IMR-90 (cell line): ENCODE data around the gene SLC25A15. TPM values are rescaled to one million over a fixed set of nuclear protein-coding genes. Genes with fewer than 3 reads are reported as not detected.
A peak's percentile ranks its signal among the peaks of the same experiment; 100 is the strongest.

Experiments
- ATAC-seq: fragments of 200-7000 bp; cut with Tn5 transposase; 2 replicates; pipeline ENCODE4 v1.9.1; 2020; ENCODE audit warnings: low read depth, mild to moderate bottlenecking, moderate library complexity
- BruUV-seq: library from RNA; stranded (reverse); fragments of 400-500 nt; replicated peaks from 2 replicates; lab custom pipeline; 2021; lab: Mats Ljungman, UMichigan
- CTCF ChIA-PET: fragments of 300-600 bp; formaldehyde crosslinking; extraction: SDS; loops from one replicate; lab custom pipeline; 2021; ENCODE audit warnings: antibody characterized with exemption; lab: Yijun Ruan, JAX
- POLR2A ChIA-PET: fragments of 300-600 bp; sonication (Branson Sonifier 250); formaldehyde crosslinking; loops from one replicate; lab custom pipeline; 2022; ENCODE audit warnings: antibody characterized with exemption; ENCODE audit not compliant: unreplicated experiment; lab: Charles Lee
- DNase-seq: peaks from one replicate; pipeline ENCODE4 v3.0.0; 2013
- H2AFZ ChIP-seq: replicated peaks from 2 replicates; pipeline ENCODE3; 2013; ENCODE audit warnings: low read length, mild to moderate bottlenecking; ENCODE audit not compliant: poor library complexity
- H2AK5ac ChIP-seq: 2 replicates; pipeline ENCODE4 v1.6.1; 2013; ENCODE audit warnings: low read depth, low read length, inconsistent platforms
- H2AK9ac ChIP-seq: replicated peaks from 2 replicates; pipeline ENCODE3; 2013; ENCODE audit warnings: mild to moderate bottlenecking, low read depth, low read length, moderate library complexity; ENCODE audit not compliant: poor library complexity
- H2BK120ac ChIP-seq: 2 replicates; pipeline ENCODE4 v1.6.1; 2013; ENCODE audit warnings: low read depth, low read length, inconsistent platforms
- H2BK15ac ChIP-seq: 3 replicates; pipeline ENCODE4 v1.6.1; 2013; ENCODE audit warnings: low read depth, low read length, inconsistent platforms
- H2BK20ac ChIP-seq: 2 replicates; pipeline ENCODE4 v1.6.1; 2013; ENCODE audit warnings: low read depth, mild to moderate bottlenecking, inconsistent platforms, low read length, moderate library complexity
- H2BK5ac ChIP-seq: 2 replicates; pipeline ENCODE4 v1.6.1; 2013; ENCODE audit warnings: mild to moderate bottlenecking, low read depth, low read length, inconsistent platforms; ENCODE audit not compliant: poor library complexity, severe bottlenecking
- H3K14ac ChIP-seq: replicated peaks from 2 replicates; pipeline ENCODE4 v1.6.1; 2013; ENCODE audit warnings: low read depth, low read length, inconsistent platforms
- H3K18ac ChIP-seq: 2 replicates; pipeline ENCODE4 v1.6.1; 2013; ENCODE audit warnings: low read depth, low read length, control low read depth
- H3K23ac ChIP-seq: 2 replicates; pipeline ENCODE4 v1.6.1; 2013; ENCODE audit warnings: low read depth, low read length, inconsistent platforms
- H3K27ac ChIP-seq: 2 replicates; pipeline ENCODE4 v1.5.1; 2013; ENCODE audit warnings: mild to moderate bottlenecking, control low read depth, low read length; ENCODE audit not compliant: insufficient read depth
- H3K27me3 ChIP-seq: 2 replicates; pipeline ENCODE4 v1.6.1; 2013; ENCODE audit warnings: low read length; ENCODE audit not compliant: control insufficient read depth, insufficient read depth
- H3K36me3 ChIP-seq: 2 replicates; pipeline ENCODE4 v1.6.1; 2013; ENCODE audit warnings: low read length, mixed read lengths; ENCODE audit not compliant: control insufficient read depth, insufficient read depth
- H3K4ac ChIP-seq: 2 replicates; pipeline ENCODE4 v1.6.1; 2013; ENCODE audit warnings: low read depth, low read length, inconsistent platforms
- H3K4me1 ChIP-seq: 2 replicates; pipeline ENCODE4 v1.6.1; 2013; ENCODE audit warnings: low read length, mixed read lengths; ENCODE audit not compliant: control insufficient read depth, insufficient read depth
- H3K4me2 ChIP-seq: 2 replicates; pipeline ENCODE4 v1.6.1; 2013; ENCODE audit warnings: low read depth, mild to moderate bottlenecking, control low read depth, low read length, moderate library complexity
- H3K4me3 ChIP-seq: 2 replicates; pipeline ENCODE4 v1.5.1; 2013; ENCODE audit warnings: low read depth, mild to moderate bottlenecking, control low read depth, low read length, moderate library complexity; ENCODE audit not compliant: insufficient read depth
- H3K56ac ChIP-seq: 2 replicates; pipeline ENCODE4 v1.6.1; 2013; ENCODE audit warnings: low read length, inconsistent platforms; ENCODE audit not compliant: insufficient read depth; ENCODE audit errors: extremely low read depth
- H3K79me1 ChIP-seq, 2 experiments: 2 replicates each; pipeline ENCODE4 v1.6.1; 2013; ENCODE audit warnings: low read length in 2 of 2, inconsistent platforms in 1 of 2, low read depth in 1 of 2
- H3K9ac ChIP-seq: 2 replicates; pipeline ENCODE4 v1.6.1; 2013; ENCODE audit warnings: low read depth, low read length, control low read depth
- H3K9me1 ChIP-seq: 2 replicates; pipeline ENCODE4 v1.6.1; 2013; ENCODE audit warnings: low read length, inconsistent platforms; ENCODE audit not compliant: insufficient read depth
- H3K9me3 ChIP-seq: 2 replicates; pipeline ENCODE4 v1.6.1; 2013; ENCODE audit warnings: low read length; ENCODE audit not compliant: control insufficient read depth, insufficient read depth
- H4K20me1 ChIP-seq: 2 replicates; pipeline ENCODE4 v1.6.1; 2013; ENCODE audit warnings: low read length, inconsistent platforms; ENCODE audit not compliant: insufficient read depth
- H4K5ac ChIP-seq: 2 replicates; pipeline ENCODE4 v1.6.1; 2013; ENCODE audit warnings: mild to moderate bottlenecking, low read depth, low read length, control low read depth
- H4K8ac ChIP-seq, 2 experiments: 2 replicates each; pipeline ENCODE4 v1.6.1; 2013; ENCODE audit warnings: low read depth in 2 of 2, low read length in 2 of 2, control low read depth in 1 of 2, inconsistent platforms in 1 of 2
- H4K91ac ChIP-seq: 2 replicates; pipeline ENCODE4 v1.6.1; 2013; ENCODE audit warnings: low read depth, low read length, inconsistent platforms; ENCODE audit not compliant: insufficient read depth
- BHLHE40 ChIP-seq: fragments of 150-350 bp; IDR thresholded peaks from 2 replicates; pipeline ENCODE4 v1.6.1; 2016; ENCODE audit warnings: mild to moderate bottlenecking, low read depth, low read length
- CEBPB ChIP-seq: IDR thresholded peaks from 2 replicates; pipeline ENCODE4 v1.6.1; 2012; ENCODE audit warnings: low read depth, low read length, improper control_type of control experiment
- CHD1 ChIP-seq: IDR thresholded peaks from 2 replicates; pipeline ENCODE4 v1.6.1; 2012; ENCODE audit warnings: low read depth, low read length, improper control_type of control experiment
- CTCF ChIP-seq: conservative IDR thresholded peaks from 2 replicates; pipeline ENCODE4 v1.5.1; 2012; ENCODE audit warnings: mild to moderate bottlenecking, low read depth, low read length, improper control_type of control experiment
- ELK1 ChIP-seq: fragments of 150-350 bp; IDR thresholded peaks from 2 replicates; pipeline ENCODE4 v1.6.1; 2016; ENCODE audit warnings: low read depth, mild to moderate bottlenecking, low read length, moderate library complexity, borderline replicate concordance
- FOS ChIP-seq: fragments of 150-350 bp; IDR thresholded peaks from 2 replicates; pipeline ENCODE4 v1.6.1; 2016; ENCODE audit warnings: low read depth, low read length
- MAFK ChIP-seq: IDR thresholded peaks from 2 replicates; pipeline ENCODE4 v1.6.1; 2012; ENCODE audit warnings: low read depth, low read length, improper control_type of control experiment
- MAZ ChIP-seq: IDR thresholded peaks from 2 replicates; pipeline ENCODE4 v1.6.1; 2012; ENCODE audit warnings: low read depth, mild to moderate bottlenecking, low read length, improper control_type of control experiment, moderate library complexity, borderline replicate concordance
- MXI1 ChIP-seq: IDR thresholded peaks from 2 replicates; pipeline ENCODE4 v1.6.1; 2012; ENCODE audit warnings: low read depth, mild to moderate bottlenecking, low read length, moderate library complexity, borderline replicate concordance
- NFE2L2 ChIP-seq: fragments of 150-350 bp; IDR thresholded peaks from 2 replicates; pipeline ENCODE4 v1.6.1; 2016; ENCODE audit warnings: low read depth, mild to moderate bottlenecking, low read length
- POLR2A ChIP-seq: IDR thresholded peaks from 2 replicates; pipeline ENCODE4 v1.6.1; 2012; ENCODE audit warnings: mild to moderate bottlenecking, low read depth, low read length
- RAD21 ChIP-seq: IDR thresholded peaks from 2 replicates; pipeline ENCODE4 v1.6.1; 2012; ENCODE audit warnings: low read length, improper control_type of control experiment
- RCOR1 ChIP-seq: IDR thresholded peaks from 2 replicates; pipeline ENCODE4 v1.6.1; 2012; ENCODE audit warnings: mild to moderate bottlenecking, low read length, improper control_type of control experiment; ENCODE audit not compliant: insufficient replicate concordance
- RFX5 ChIP-seq: IDR thresholded peaks from 2 replicates; pipeline ENCODE4 v1.8.0; 2012; ENCODE audit warnings: low read depth, mild to moderate bottlenecking, low read length, moderate library complexity
- SMC3 ChIP-seq: fragments of 150-350 bp; IDR thresholded peaks from 2 replicates; pipeline ENCODE4 v1.6.1; 2016; ENCODE audit warnings: low read depth, mild to moderate bottlenecking, antibody characterized with exemption, low read length, moderate library complexity
- WGBS, 2 experiments: methylation state at CpG; one replicate each; pipeline versions ENCODE4 v1.1.5 to v1.1.7; 2013; ENCODE audit warnings: missing lambda C conversion rate in 2 of 2; ENCODE audit not compliant: insufficient read length in 1 of 2; ENCODE audit errors: extremely low coverage in 2 of 2; 5-methylcytosine and 5-hydroxymethylcytosine counted together
- dilution Hi-C: fragments of 300-500 bp; cut with HindIII; formaldehyde crosslinking; loops from one replicate; pipeline ENCODE4 v1.14.3; 2018; ENCODE audit warnings: low sequenced_read_pairs; ENCODE audit not compliant: unreplicated experiment
- in situ Hi-C: fragments of 300-500 bp; cut with MboI; formaldehyde crosslinking; loops from 3 replicates; pipeline ENCODE4 v1.14.3; 2019; ENCODE audit warnings: low sequenced_read_pairs, inconsistent platforms, mixed read lengths
- intact Hi-C: fragments of 100-400 bp; cut with micrococcal nuclease; formaldehyde crosslinking; loops from 2 replicates; pipeline ENCODE4 v1.10.0; 2022
- polyA plus RNA-seq, 3 experiments: library from polyadenylated mRNA; depleted of rRNA; stranded (reverse); fragments of >200 nt; gene quantifications; 2 replicates each; pipeline ENCODE4 v1.2.3, GENCODE V29; 2012; ENCODE audit warnings: low replicate concordance in 1 of 3
- total RNA-seq: library from RNA; depleted of rRNA; stranded (reverse); fragments of >200 nt; gene quantifications from 2 replicates; pipeline ENCODE4 v1.2.3, GENCODE V29; 2012
- TF ChIP-seq, protein P1 (sequence below): fragments of 150-350 bp; IDR thresholded peaks from 2 replicates; pipeline ENCODE4 v1.6.1; 2017; ENCODE audit warnings: mild to moderate bottlenecking, antibody characterized with exemption, low read length, low read depth

The SLC25A15 gene
- total and polyA plus RNA-seq, 2 of the 4 experiments (the other 2 are of a cell fraction): 5.4 to 13.3 TPM

GRCh38 chr13:40758811-40759210 is 30.6 kb upstream of the SLC25A15 start:
- no peak overlapping the region for H3K9ac ChIP-seq
- in situ Hi-C loops (no loop called here), intact Hi-C loops (no loop called here), dilution Hi-C loops (no loop called here)
- no CpG with 5 or more reads among the region's 4 CpGs for WGBS, 2 experiments
- no peaks in the 10 kb centered on the region for H3K9me3 ChIP-seq
- peaks cover 8% of the 10 kb centered on the region for H3K36me3 ChIP-seq
- ChIA-PET CTCF (no interaction called here), POLR2A (no interaction called here)
- no peak overlapping the region for H2BK5ac ChIP-seq
- no peak overlapping the region for H4K91ac ChIP-seq
- no TSS peak for BruUV-seq
- H3K9me1 ChIP-seq: 0 out of 2 replicates have a peak, but pooled peaks cover 3% of the 10 kb centered on the region
- H2BK120ac ChIP-seq: no peak overlapping the region
- H3K4me1 ChIP-seq: peaks cover 8% of the 10 kb centered on the region
- no peak overlapping the region for H3K18ac ChIP-seq
- ATAC-seq (no peak), DNase-seq (peak; percentile 6)
- no peak overlapping the region for H3K56ac ChIP-seq
- H3K14ac ChIP-seq: no peak overlapping the region
- H2BK20ac ChIP-seq: no peak overlapping the region
- H3K27me3 ChIP-seq: no peaks in the 10 kb centered on the region
- H3K79me1 ChIP-seq: peaks cover 0 to 5% of the 10 kb centered on the region in 2 experiments; a peak in 2 of 4 replicates
- no peak overlapping the region for H2AK9ac ChIP-seq
- no peak overlapping the region for H2BK15ac ChIP-seq
- TF ChIP-seq CEBPB (no peak), NFE2L2 (no peak), RAD21 (no peak), RFX5 (no peak), MAZ (no peak), CTCF (no peak), MAFK (no peak), SMC3 (no peak), ELK1 (no peak), CHD1 (no peak), FOS (no peak), BHLHE40 (no peak), POLR2A (no peak), RCOR1 (no peak), MXI1 (no peak)
- TF ChIP-seq, protein P1, sequence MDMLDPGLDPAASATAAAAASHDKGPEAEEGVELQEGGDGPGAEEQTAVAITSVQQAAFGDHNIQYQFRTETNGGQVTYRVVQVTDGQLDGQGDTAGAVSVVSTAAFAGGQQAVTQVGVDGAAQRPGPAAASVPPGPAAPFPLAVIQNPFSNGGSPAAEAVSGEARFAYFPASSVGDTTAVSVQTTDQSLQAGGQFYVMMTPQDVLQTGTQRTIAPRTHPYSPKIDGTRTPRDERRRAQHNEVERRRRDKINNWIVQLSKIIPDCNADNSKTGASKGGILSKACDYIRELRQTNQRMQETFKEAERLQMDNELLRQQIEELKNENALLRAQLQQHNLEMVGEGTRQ: no peak
- peaks cover 3% of the 10 kb centered on the region; the same call in 1 of the 2 replicates for H4K20me1 ChIP-seq
- no peak overlapping the region for H3K27ac ChIP-seq
- no peak overlapping the region for H2AFZ ChIP-seq
- H4K8ac ChIP-seq: no peak overlapping the region
- H3K4me3 ChIP-seq: no peak overlapping the region
- H4K5ac ChIP-seq: no peak overlapping the region
- no peak overlapping the region for H3K4ac ChIP-seq
- H3K4me2 ChIP-seq: no peak overlapping the region
- H3K23ac ChIP-seq: no peak overlapping the region
- H2AK5ac ChIP-seq: no peak overlapping the region
